Keratinocyte (primary cell): Measurements from ENCODE around the gene CD160. TPM values are rescaled to one million over a fixed set of nuclear protein-coding genes. Genes with fewer than 3 reads are reported as not detected.
"Not testable (repeated sequence)": the region's sequence is repeated elsewhere in the genome, so short reads cannot be mapped to it uniquely, and the experiment has no call there.

Source experiments
- DNase-seq: peaks from one replicate; pipeline ENCODE4 v3.0.0-alpha.2; 2011; ENCODE audit warnings: low read depth, missing footprints, low spot score
- FAIRE-seq: peaks from 2 replicates; lab custom pipeline; 2011; peaks lifted over from hg19 to GRCh38; lab: Jason Lieb, UNC
- H2AFZ ChIP-seq: 2 replicates; pipeline ENCODE4 v1.6.0; 2012; ENCODE audit warnings: low read length, control low read depth, inconsistent platforms; ENCODE audit not compliant: control insufficient read depth
- H3K27ac ChIP-seq: 2 replicates; pipeline ENCODE4 v1.5.1; 2011; ENCODE audit warnings: low read length; ENCODE audit not compliant: control insufficient read depth, insufficient read depth
- H3K27me3 ChIP-seq: 3 replicates; pipeline ENCODE4 v1.6.0; 2011; ENCODE audit warnings: low read length; ENCODE audit not compliant: control insufficient read depth, insufficient read depth; ENCODE audit errors: extremely low read depth
- H3K36me3 ChIP-seq, 2 experiments: 2 replicates in 1 of 2; 3 replicates in 1 of 2; pipeline ENCODE4 v1.5.1; 2011; ENCODE audit warnings: low read length in 2 of 2, mild to moderate bottlenecking in 1 of 2; ENCODE audit not compliant: control insufficient read depth in 2 of 2, insufficient read depth in 2 of 2; ENCODE audit errors: extremely low read depth in 1 of 2
- H3K4me1 ChIP-seq: 3 replicates; pipeline ENCODE4 v1.5.1; 2011; ENCODE audit warnings: low read length; ENCODE audit not compliant: control insufficient read depth, insufficient read depth; ENCODE audit errors: extremely low read depth
- H3K4me2 ChIP-seq: 3 replicates; pipeline ENCODE4 v1.6.0; 2011; ENCODE audit warnings: low read depth, low read length; ENCODE audit not compliant: control insufficient read depth, insufficient read depth; ENCODE audit errors: extremely low read depth
- H3K4me3 ChIP-seq, 3 experiments: fragments of 200-600 bp in 1 of 3; sonication (generic) in 1 of 3; 2 replicates in 2 of 3; 3 replicates in 1 of 3; pipeline ENCODE4 v1.5.1; 2011 to 2016; ENCODE audit warnings: low read length in 3 of 3, mild to moderate bottlenecking in 3 of 3, control low read depth in 2 of 3, inconsistent platforms in 1 of 3, low read depth in 1 of 3, mixed read lengths in 1 of 3, mixed run types in 1 of 3, moderate library complexity in 1 of 3; ENCODE audit not compliant: control insufficient read depth in 2 of 3, insufficient read depth in 2 of 3; ENCODE audit errors: extremely low read depth in 1 of 3
- H3K79me2 ChIP-seq: 2 replicates; pipeline ENCODE4 v1.6.0; 2012; ENCODE audit warnings: low read length; ENCODE audit not compliant: control insufficient read depth, insufficient read depth
- H3K9ac ChIP-seq: 3 replicates; pipeline ENCODE4 v1.6.0; 2011; ENCODE audit warnings: low read length; ENCODE audit not compliant: control insufficient read depth, insufficient read depth; ENCODE audit errors: extremely low read depth
- H3K9me1 ChIP-seq: 3 replicates; pipeline ENCODE4 v1.6.0; 2011; ENCODE audit warnings: low read length; ENCODE audit not compliant: control insufficient read depth, insufficient read depth; ENCODE audit errors: extremely low read depth
- H3K9me3 ChIP-seq: 2 replicates; pipeline ENCODE4 v1.5.1; 2012; ENCODE audit warnings: low read depth, low read length; ENCODE audit not compliant: control insufficient read depth
- H4K20me1 ChIP-seq: 3 replicates; pipeline ENCODE4 v1.6.0; 2011; ENCODE audit warnings: low read length; ENCODE audit not compliant: control insufficient read depth, insufficient read depth; ENCODE audit errors: extremely low read depth
- EZH2 ChIP-seq: IDR thresholded peaks from one replicate; pipeline ENCODE4 v1.6.1; 2012; ENCODE audit warnings: inconsistent platforms, mild to moderate bottlenecking, low read length, moderate library complexity
- dilution Hi-C: fragments of 300-500 bp; cut with MboI; formaldehyde crosslinking; loops from one replicate; pipeline ENCODE4 v1.7.0; 2020; ENCODE audit warnings: low sequenced_read_pairs; ENCODE audit not compliant: extremely low pct_ligation_motif_present
- polyA plus RNA-seq, 5 experiments: library from polyadenylated mRNA; depleted of rRNA in 3 of 5; stranded (reverse) in 3 of 5; stranded (forward) in 1 of 5; unstranded in 1 of 5; fragments of >200 nt; gene quantifications; 1 replicate in 1 of 5; 2 replicates in 3 of 5; 3 replicates in 1 of 5; pipeline versions ENCODE4 v1.2.1 to v1.2.3, GENCODE V29; 2011 to 2012; ENCODE audit warnings: missing spikeins in 2 of 5, low read depth in 1 of 5, low replicate concordance in 1 of 5
- TF ChIP-seq, protein P1 (sequence below), 3 experiments: IDR thresholded peaks in 1 of 3; conservative IDR thresholded peaks in 1 of 3; optimal IDR thresholded peaks in 1 of 3; 2 replicates in 2 of 3; 3 replicates in 1 of 3; pipeline versions ENCODE3 to v1.5.1; 2011; ENCODE audit warnings: low read length in 3 of 3, mild to moderate bottlenecking in 3 of 3, moderate library complexity in 2 of 3, control low read depth in 1 of 3, inconsistent platforms in 1 of 3; ENCODE audit not compliant: insufficient read depth in 2 of 3; ENCODE audit errors: extremely low read depth in 1 of 3

The CD160 gene
- polyA plus RNA-seq, 1 donor (not counting 4 experiments of a cell fraction or from before 2014, with no cell fraction given), result not detected

DNA sequence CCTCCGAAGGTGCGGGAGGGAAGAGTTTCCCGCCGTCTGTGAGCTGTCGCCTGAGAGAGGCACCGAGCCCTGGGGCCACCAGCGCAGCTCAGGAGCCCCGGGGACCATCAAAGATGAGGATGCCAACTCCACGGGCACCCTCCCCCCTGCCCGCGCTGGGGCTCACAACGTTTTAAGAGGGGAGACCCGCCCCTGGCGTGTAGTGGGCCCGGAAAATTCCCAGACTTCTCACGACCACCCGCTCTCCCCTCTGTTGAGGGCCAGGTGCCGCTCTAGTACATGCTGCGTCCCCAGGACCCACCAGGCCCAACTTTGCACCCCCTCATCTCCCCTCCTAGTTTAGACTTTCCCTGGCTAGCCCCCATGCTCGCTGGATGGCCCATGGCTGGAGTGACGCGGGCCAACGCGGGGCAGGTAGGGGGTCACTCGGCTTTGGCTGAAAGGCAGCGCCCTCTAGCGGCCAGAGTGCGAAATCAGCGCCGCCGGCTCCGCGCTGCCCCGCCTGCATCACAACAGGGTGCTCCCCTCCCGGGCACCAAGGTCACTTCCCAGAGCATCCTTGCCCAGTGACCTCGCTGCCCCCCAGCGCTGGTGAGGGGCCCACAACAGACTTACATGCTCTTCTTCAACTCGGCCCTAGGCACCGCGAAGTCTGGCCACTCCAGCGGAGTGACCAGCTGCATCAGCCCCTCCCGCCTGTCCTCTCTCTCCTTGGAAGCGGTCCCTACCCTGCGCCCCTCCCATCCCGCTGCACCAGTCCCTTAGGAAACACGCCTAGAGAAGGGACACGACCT is 1.8 kb downstream of the CD160 start:
- dilution Hi-C loops, result no loop called here
- TF ChIP-seq EZH2, result no peak
- TF ChIP-seq, protein P1, sequence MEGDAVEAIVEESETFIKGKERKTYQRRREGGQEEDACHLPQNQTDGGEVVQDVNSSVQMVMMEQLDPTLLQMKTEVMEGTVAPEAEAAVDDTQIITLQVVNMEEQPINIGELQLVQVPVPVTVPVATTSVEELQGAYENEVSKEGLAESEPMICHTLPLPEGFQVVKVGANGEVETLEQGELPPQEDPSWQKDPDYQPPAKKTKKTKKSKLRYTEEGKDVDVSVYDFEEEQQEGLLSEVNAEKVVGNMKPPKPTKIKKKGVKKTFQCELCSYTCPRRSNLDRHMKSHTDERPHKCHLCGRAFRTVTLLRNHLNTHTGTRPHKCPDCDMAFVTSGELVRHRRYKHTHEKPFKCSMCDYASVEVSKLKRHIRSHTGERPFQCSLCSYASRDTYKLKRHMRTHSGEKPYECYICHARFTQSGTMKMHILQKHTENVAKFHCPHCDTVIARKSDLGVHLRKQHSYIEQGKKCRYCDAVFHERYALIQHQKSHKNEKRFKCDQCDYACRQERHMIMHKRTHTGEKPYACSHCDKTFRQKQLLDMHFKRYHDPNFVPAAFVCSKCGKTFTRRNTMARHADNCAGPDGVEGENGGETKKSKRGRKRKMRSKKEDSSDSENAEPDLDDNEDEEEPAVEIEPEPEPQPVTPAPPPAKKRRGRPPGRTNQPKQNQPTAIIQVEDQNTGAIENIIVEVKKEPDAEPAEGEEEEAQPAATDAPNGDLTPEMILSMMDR (optimal IDR thresholded peaks at IDR 0.05 in 1 of 3, IDR thresholded peaks at IDR 0.05 in 1 of 3, conservative IDR thresholded peaks at IDR 0.05 in 1 of 3; ENCODE audit: extremely low read depth in 1 of 3, insufficient read depth in 2 of 3, low read length in 3 of 3), result peak; percentile 76 to 98 (median 97)
- Histone ChIP-seq H3K4me1 (peaks cover 14% of the 10 kb centered on the region), H3K4me3 (peak overlapping the region; percentile 20 to 72 (median 53)), H4K20me1 (no peaks in the 10 kb centered on the region), H3K27me3 (no peaks in the 10 kb centered on the region), H3K79me2 (no peaks in the 10 kb centered on the region), H3K9ac (peak overlapping the region; percentile 73), H3K36me3 (no peaks in the 10 kb centered on the region), H3K9me1 (no peaks in the 10 kb centered on the region), H3K9me3 (no peaks in the 10 kb centered on the region), H2AFZ (peak overlapping the region; percentile 86), H3K27ac (peak overlapping the region; percentile 25), H3K4me2 (peak overlapping the region; percentile 90)
- FAIRE-seq, result no peak
- DNase-seq, result no peak

DNA sequence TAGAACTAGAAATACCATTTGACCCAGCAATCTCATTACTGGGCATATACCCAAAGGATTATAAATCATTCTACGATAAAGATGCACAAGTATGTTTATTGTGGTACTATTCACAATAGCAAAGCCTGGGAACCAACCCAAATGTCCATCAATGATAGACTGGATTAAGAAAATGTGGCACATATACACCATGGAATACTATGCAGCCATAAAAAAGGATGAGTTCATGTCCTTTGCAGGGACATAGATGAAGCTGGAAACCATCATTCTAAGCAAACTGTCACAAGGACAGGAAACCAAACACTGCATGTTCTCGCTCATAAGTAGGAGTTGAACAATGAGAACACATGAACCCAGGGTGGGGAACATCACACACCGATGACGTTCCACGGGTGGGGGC is 6.9 kb downstream of the CD160 start:
- H3K36me3 ChIP-seq, H3K4me1 ChIP-seq, DNase-seq, H3K4me2 ChIP-seq, H4K20me1 ChIP-seq, H3K27ac ChIP-seq, FAIRE-seq, H3K4me3 ChIP-seq, H3K9ac ChIP-seq, H3K79me2 ChIP-seq, H3K9me1 ChIP-seq, H3K9me3 ChIP-seq, H2AFZ ChIP-seq, H3K27me3 ChIP-seq, dilution Hi-C loops: not testable (repeated sequence)
